Hepatocyte (in vitro differentiated cells): ENCODE results near the gene PARP6.

Experiments
- EZH2 ChIP-seq: fragments of 200-600 bp; sonication (generic); IDR thresholded peaks from 2 replicates; pipeline ENCODE4 v1.6.1; 2016; ENCODE audit warnings: antibody characterized with exemption, mild to moderate bottlenecking, borderline replicate concordance
- EZH2phosphoT487 ChIP-seq: fragments of 200-600 bp; sonication (generic); IDR thresholded peaks from one replicate; pipeline ENCODE4 v1.6.1; 2018; ENCODE audit warnings: antibody characterized with exemption, mild to moderate bottlenecking, low read depth, moderate library complexity; ENCODE audit not compliant: unreplicated experiment, severe bottlenecking

GRCh38 chr15:72205896-72206676, 66.3 kb downstream of the PARP6 start:
- TF ChIP-seq EZH2 (no peak), EZH2phosphoT487 (no peak)
